ENCODE data around the gene TLX1.

DNA sequence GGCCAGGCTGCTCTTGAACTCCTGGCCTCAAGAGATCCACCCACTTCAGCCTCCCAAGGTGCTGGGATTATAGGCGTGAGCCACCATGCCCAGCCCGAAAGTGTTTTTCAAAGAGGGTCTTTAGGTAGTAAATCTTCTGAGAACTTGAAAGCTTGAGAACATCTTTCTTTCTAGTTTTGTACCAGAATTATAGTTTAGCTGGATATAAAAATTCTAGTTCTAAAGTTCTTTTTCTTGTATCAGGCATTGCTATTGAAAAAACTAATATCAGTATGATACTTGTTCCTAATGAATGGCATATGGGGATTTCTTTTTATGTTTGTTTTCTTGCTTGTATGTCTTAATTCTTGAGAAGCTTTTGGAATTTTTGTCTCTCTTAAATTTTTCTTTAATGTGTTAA lies 43.2 kb downstream of the TLX1 start:
- no peak for TF ChIP-seq POLR2A (IDR thresholded peaks at IDR 0.05)
- TF ChIP-seq EP300 (IDR thresholded peaks at IDR 0.05) = no peak
- TF ChIP-seq, protein P1, sequence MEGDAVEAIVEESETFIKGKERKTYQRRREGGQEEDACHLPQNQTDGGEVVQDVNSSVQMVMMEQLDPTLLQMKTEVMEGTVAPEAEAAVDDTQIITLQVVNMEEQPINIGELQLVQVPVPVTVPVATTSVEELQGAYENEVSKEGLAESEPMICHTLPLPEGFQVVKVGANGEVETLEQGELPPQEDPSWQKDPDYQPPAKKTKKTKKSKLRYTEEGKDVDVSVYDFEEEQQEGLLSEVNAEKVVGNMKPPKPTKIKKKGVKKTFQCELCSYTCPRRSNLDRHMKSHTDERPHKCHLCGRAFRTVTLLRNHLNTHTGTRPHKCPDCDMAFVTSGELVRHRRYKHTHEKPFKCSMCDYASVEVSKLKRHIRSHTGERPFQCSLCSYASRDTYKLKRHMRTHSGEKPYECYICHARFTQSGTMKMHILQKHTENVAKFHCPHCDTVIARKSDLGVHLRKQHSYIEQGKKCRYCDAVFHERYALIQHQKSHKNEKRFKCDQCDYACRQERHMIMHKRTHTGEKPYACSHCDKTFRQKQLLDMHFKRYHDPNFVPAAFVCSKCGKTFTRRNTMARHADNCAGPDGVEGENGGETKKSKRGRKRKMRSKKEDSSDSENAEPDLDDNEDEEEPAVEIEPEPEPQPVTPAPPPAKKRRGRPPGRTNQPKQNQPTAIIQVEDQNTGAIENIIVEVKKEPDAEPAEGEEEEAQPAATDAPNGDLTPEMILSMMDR (IDR thresholded peaks at IDR 0.05) = no peak
- TF ChIP-seq POLR2AphosphoS5 (IDR thresholded peaks at IDR 0.05) = no peak
